Suprapubic skin (tissue), 4 donors: ENCODE data around the gene MAEA. TPM values are rescaled to one million over a fixed set of nuclear protein-coding genes. Genes with fewer than 3 reads are reported as not detected.

Experiments used
- DNase-seq, 2 donors: peaks; one replicate each; pipeline ENCODE4 v3.0.0-alpha.2; 2019; ENCODE audit warnings: low spot score in 2 of 2
- H3K27ac ChIP-seq: fragments of 200-600 bp; sonication (generic); one replicate; pipeline ENCODE4 v1.5.1; 2019
- H3K27me3 ChIP-seq: fragments of 200-600 bp; sonication (generic); one replicate; pipeline ENCODE4 v1.5.1; 2019
- H3K36me3 ChIP-seq: fragments of 200-600 bp; sonication (generic); one replicate; pipeline ENCODE4 v1.5.1; 2019
- H3K4me1 ChIP-seq: fragments of 200-600 bp; sonication (generic); one replicate; pipeline ENCODE4 v1.5.1; 2019
- H3K4me3 ChIP-seq: fragments of 200-600 bp; sonication (generic); one replicate; pipeline ENCODE4 v1.5.1; 2019; ENCODE audit warnings: mild to moderate bottlenecking
- H3K9me3 ChIP-seq: fragments of 200-600 bp; sonication (generic); one replicate; pipeline ENCODE4 v1.5.1; 2019
- CTCF ChIP-seq, 2 donors: fragments of 200-600 bp in 1 of 2; fragments of 450-650 bp in 1 of 2; sonication (generic) in 1 of 2; IDR thresholded peaks; one replicate each; pipeline ENCODE4 v1.5.1; 2016 to 2019; ENCODE audit warnings: antibody characterized with exemption in 2 of 2, mild to moderate bottlenecking in 1 of 2, moderate library complexity in 1 of 2
- EP300 ChIP-seq: sonication (generic); formaldehyde crosslinking; IDR thresholded peaks from one replicate; pipeline ENCODE4 v1.6.1; 2017; ENCODE audit warnings: antibody characterized with exemption
- POLR2A ChIP-seq, 2 donors: fragments of 450-650 bp; IDR thresholded peaks; one replicate each; pipeline ENCODE4 v1.6.1; 2017; ENCODE audit warnings: antibody characterized with exemption in 2 of 2, mild to moderate bottlenecking in 2 of 2, moderate library complexity in 2 of 2
- POLR2AphosphoS5 ChIP-seq, 3 donors: sonication (generic); formaldehyde crosslinking; IDR thresholded peaks; one replicate each; pipeline ENCODE4 v1.6.1; 2017; ENCODE audit warnings: antibody characterized with exemption in 3 of 3
- WGBS: methylation state at CpG from one replicate; pipeline ENCODE4 v1.1.5; 2018; 5-methylcytosine and 5-hydroxymethylcytosine counted together
- total RNA-seq, 4 donors: library from RNA; depleted of rRNA; stranded (reverse); fragments of >200 nt; gene quantifications; one replicate each; pipeline ENCODE4 v1.1.0, GENCODE V29; 2016

Gene MAEA
- total RNA-seq, 4 donors from 2014 or later: 58.7 to 112 (median 69.5) TPM

DNA sequence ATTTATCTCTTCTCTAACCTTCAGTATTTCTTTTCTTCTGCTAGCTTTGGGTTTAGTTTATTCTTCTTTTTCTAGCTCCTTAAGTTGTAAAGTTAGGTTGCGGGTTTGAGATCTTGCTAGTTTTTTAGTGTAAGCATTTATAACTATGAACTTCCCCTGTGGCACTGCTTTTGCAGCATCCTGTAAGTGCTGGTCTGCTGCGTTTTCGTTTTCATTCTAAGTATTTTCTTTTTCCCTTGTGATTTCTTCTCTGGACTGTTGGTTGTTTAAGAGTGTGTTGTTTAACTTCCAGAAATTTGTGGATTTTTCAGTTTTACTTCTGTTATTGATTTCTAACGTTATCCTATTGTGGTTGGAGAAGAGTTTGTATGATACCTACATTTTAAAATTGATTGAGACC is 29.7 kb upstream of the MAEA start:
- Histone ChIP-seq H3K4me1 (no peaks in the 10 kb centered on the region), H3K36me3 (no peaks in the 10 kb centered on the region), H3K9me3 (no peaks in the 10 kb centered on the region), H3K27me3 (no peaks in the 10 kb centered on the region), H3K27ac (no peak overlapping the region), H3K4me3 (no peak overlapping the region)
- 84% methylated on average over 4 of the region's 4 CpGs for WGBS
- no peak for TF ChIP-seq POLR2A (IDR thresholded peaks at IDR 0.05)
- no peak for TF ChIP-seq POLR2AphosphoS5 (IDR thresholded peaks at IDR 0.05)
- no peak for TF ChIP-seq CTCF (IDR thresholded peaks at IDR 0.05)
- no peak for TF ChIP-seq EP300
- DNase-seq: no peak

DNA sequence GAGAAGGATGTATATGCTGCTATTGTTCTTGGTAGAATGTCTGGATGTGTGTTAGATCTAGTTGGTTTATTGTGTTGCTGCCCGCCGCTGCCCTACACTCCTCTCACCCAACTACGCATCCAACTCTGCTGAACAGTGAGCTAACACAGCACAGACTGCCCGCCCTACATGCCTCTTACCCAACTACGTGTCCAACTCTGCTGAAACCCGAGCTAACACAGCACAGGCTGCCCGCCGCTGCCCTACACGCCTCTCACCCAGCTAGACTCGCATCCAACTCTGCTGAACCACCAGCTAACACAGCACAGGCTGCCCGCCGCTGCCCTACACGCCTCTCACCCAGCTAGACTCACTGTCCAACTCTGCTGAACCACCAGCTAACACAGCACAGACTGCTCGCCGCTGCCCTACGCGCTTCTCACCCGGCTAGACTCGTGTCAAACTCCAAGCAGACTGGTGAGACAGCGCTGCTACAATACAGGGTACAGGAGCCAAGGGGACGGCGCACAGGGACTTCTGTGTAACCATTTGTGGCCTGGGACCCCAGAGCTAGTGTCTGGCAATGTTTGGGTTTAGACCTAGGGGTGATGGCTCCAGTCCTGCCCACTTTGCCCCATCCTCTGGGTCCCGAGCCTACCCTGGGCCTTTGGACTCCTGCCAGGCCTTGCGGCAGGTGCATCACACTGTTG is 29.1 kb upstream of the MAEA start:
- Histone ChIP-seq H3K4me3 (no peak overlapping the region), H3K27ac (no peak overlapping the region), H3K27me3 (no peaks in the 10 kb centered on the region), H3K4me1 (no peaks in the 10 kb centered on the region), H3K9me3 (no peaks in the 10 kb centered on the region), H3K36me3 (no peaks in the 10 kb centered on the region)
- 86% methylated on average over 22 of the region's 24 CpGs for WGBS
- TF ChIP-seq CTCF (IDR thresholded peaks at IDR 0.05) (no peak), POLR2A (IDR thresholded peaks at IDR 0.05) (no peak), POLR2AphosphoS5 (IDR thresholded peaks at IDR 0.05) (no peak), EP300 (no peak)
- DNase-seq: no peak

- H3K36me3 ChIP-seq: no peaks in the 10 kb centered on the region
- H3K4me3 ChIP-seq: no peak overlapping the region
- WGBS: 93% methylated on average over 21 of the region's 21 CpGs
- H3K9me3 ChIP-seq: no peaks in the 10 kb centered on the region
- no peaks in the 10 kb centered on the region for H3K27me3 ChIP-seq
- no peak overlapping the region for H3K27ac ChIP-seq
- H3K4me1 ChIP-seq: no peaks in the 10 kb centered on the region
- DNase-seq: no peak
- TF ChIP-seq CTCF (IDR thresholded peaks at IDR 0.05): no peak
- TF ChIP-seq EP300: no peak
- TF ChIP-seq POLR2AphosphoS5 (IDR thresholded peaks at IDR 0.05): no peak
- no peak for TF ChIP-seq POLR2A (IDR thresholded peaks at IDR 0.05)
These were observed 28.4 kb upstream of the MAEA start for GRCh38 chr4:1261107-1261928.

- TF ChIP-seq POLR2A (IDR thresholded peaks at IDR 0.05): no peak
- no peak for TF ChIP-seq POLR2AphosphoS5 (IDR thresholded peaks at IDR 0.05)
- no peak for TF ChIP-seq EP300
- TF ChIP-seq CTCF (IDR thresholded peaks at IDR 0.05): no peak
- Histone ChIP-seq H3K9me3 (no peaks in the 10 kb centered on the region), H3K4me3 (no peak overlapping the region), H3K27me3 (no peaks in the 10 kb centered on the region), H3K4me1 (no peaks in the 10 kb centered on the region), H3K36me3 (no peaks in the 10 kb centered on the region), H3K27ac (no peak overlapping the region)
- no peak for DNase-seq
- WGBS: 89% methylated on average over 3 of the region's 3 CpGs
These were observed 24.7 kb upstream of the MAEA start for GRCh38 chr4:1264942-1265341.

DNA sequence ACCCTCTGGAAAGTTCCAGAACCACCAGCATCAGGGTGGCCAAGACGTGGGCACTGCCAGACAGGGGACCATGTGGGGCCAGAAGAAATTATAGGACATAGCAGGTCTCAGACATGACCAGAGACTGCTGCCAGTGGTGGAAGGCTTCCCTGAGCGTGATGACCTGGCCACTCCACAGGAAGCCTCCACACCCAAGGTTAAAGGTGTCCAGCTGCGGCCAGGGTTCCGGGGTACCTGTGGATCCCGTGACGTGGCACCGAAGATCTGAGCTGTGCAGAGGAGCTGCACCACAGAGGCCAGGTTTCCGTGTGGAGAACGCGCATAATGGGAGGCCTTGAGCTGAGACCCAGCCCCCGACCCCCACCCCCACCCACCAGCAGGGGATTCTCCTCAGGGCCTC is 24.3 kb upstream of the MAEA start:
- Histone ChIP-seq H3K36me3 (no peaks in the 10 kb centered on the region), H3K27ac (no peak overlapping the region), H3K4me1 (no peaks in the 10 kb centered on the region), H3K9me3 (no peaks in the 10 kb centered on the region), H3K4me3 (no peak overlapping the region), H3K27me3 (no peaks in the 10 kb centered on the region)
- 97% methylated on average over 8 of the region's 11 CpGs for WGBS
- DNase-seq: no peak
- TF ChIP-seq POLR2AphosphoS5 (IDR thresholded peaks at IDR 0.05): no peak
- no peak for TF ChIP-seq EP300
- no peak for TF ChIP-seq POLR2A (IDR thresholded peaks at IDR 0.05)
- TF ChIP-seq CTCF (IDR thresholded peaks at IDR 0.05): no peak
